Gastrocnemius medialis (tissue), 4 donors: Measurements from ENCODE around the gene EAPP. TPM values are rescaled to one million over a fixed set of nuclear protein-coding genes. Genes with fewer than 3 reads are reported as not detected.

Experiments
- total RNA-seq, 4 donors: library from RNA; depleted of rRNA; stranded (reverse); fragments of >200 nt; gene quantifications; one replicate each; pipeline versions ENCODE4 v1.1.0 to v1.2.3, GENCODE V29; 2016

EAPP gene
- total RNA-seq, 4 donors from 2014 or later, result 25.6 to 35.7 (median 28.0) TPM

Other genes starting within 250 kb of the EAPP start
- gene SPTSSA, start 77.5 kb downstream of the EAPP start, total RNA-seq, result 10 to 100 TPM in 2 of 4 donors, 1 to 10 TPM in 2; 6.4 to 14.0 (median 10.2) TPM
- 100 to 1,000 TPM in 3 of 4 donors, 10 to 100 TPM in 1; 73.8 to 113 (median 109) TPM for gene SNX6, start 90.4 kb upstream of the EAPP start, total RNA-seq
- gene CFL2, start 174.9 kb upstream of the EAPP start, total RNA-seq, result 100 to 1,000 TPM; 331 to 434 (median 371) TPM